ENCODE results near the gene PIGS.
"Not testable (repeated sequence)": the region's sequence is repeated elsewhere in the genome, so short reads cannot be mapped to it uniquely, and the experiment has no call there.

PIGS gene

DNA sequence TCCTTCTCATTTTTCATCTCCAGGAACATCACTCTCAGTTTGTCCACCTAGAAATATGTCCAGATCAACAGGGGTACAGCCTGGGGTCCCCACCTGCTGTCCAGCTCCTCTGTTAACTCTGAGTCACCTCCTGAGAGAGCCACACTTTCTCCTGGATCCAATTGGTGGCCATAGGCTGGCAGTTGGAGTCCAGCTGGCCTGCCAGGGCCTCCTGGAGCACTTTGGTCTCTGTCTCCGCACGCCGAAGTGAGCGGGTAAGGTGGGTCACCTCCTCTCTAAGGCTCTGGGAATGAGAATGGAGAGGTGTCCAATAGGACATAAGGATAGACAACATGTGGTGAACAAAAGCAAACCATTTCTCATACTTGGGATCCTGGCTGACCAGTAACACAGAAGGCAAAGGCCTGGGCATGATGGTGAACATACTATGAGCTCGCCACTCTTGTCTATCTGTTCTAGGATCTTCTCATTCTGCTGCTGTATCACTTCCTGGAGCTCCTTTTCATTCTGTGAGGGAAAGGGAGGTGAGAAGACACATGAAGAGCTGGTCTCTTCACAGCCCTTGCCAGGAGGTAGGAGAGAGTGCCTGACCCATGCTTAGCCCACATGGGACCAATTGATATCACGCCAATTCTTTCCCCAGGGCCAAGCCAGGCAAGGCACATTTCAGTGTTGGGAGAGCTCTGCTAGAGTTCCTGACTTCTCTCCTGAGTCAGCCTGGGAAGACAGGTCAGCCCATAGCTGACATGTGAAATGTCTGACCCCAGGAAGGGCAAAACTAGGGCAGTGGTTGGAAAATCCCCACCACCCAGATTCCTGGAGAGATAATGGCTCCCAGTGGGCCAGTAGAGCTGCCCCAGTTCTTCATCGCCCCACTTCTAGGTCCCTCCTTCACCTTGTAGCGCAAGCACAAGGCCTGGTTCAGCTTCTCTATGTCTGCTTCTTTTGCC, 7.2 kb upstream of the PIGS start:
- DNase-seq (ENCODE audit: low spot score): no peak

DNA sequence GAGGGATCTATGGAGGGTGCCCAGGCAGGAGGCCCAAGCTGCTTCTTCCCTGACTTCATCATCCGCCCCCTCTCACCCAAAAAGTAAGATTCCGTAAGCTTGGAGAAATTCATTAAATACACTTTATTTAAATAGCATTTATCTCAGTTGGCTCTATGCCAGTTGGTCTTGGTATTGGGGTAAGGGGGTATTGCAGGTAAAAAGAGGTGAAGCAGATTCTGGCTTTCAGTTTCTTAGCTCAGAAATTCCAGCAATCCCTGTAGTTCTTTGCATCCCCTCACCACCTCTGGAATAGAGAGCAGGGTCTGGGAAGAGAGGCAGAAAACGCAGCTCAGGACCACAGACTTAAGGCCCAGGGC, 6.1 kb upstream of the PIGS start:
- DNase-seq (ENCODE audit: low spot score): no peak

DNA sequence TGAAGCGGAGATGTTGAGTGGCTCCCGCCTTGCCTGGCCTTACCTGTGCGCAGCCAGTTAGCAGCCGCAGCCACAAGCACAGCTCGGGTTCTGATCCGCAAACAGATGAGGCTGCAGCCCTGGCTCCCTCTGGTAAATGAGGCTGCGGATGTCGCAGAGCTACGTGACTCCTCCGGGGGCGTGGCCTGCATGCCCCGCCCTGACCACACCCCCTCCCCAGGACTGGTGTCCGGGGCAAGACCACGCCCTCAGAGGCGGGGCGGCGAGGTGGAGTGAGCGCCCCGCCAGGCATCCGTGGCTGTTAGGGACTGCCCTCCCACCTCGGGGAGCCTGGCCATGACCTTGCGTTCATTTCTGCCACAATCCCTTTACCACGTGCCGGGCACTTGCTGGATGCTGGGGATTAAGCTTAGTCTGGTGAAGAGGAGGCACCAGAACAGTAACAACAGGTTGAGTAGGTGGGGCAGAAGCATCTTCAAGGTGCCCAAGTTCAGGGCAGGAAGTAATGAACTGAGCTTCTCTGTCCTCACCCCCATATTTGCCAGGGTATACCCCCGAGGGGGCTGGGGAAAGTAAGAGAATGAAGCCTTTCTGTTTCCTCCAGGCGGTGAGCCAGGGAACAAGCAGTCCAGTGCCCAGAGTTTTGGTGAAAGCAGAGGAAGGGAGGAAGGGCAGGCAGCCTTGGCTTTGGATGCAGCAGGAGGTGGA, 5.6 kb upstream of the PIGS start, which contains the start of gene ALDOC:
ALDOC (minus strand) TSS at position 138 of the 708 bp plus-strand sequence. CDS start 1,363 bp downstream, outside the sequence.
- DNase-seq (ENCODE audit: low spot score): peak; percentile 99

DNA sequence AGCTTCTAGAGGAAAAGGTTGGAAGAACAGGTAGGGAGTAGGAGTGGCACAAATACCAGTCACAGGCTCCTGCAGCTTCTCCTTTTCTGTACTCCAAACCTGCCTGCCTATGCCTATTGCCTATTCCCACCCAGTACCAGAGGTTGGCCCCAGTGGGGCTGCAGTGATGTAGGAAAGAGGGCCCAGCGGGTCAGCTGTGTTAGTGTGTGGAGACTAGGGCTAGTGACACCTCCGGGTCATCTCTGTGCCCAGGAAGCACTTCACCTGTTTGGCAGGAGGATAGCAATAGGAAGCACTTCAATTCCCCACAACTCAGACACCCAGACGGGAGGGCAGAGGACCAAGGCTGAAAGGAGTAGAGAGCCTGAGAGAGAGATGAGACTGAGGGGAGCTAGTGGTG, 4.7 kb upstream of the PIGS start:
- not testable (repeated sequence) for DNase-seq (ENCODE audit: low spot score)

DNA sequence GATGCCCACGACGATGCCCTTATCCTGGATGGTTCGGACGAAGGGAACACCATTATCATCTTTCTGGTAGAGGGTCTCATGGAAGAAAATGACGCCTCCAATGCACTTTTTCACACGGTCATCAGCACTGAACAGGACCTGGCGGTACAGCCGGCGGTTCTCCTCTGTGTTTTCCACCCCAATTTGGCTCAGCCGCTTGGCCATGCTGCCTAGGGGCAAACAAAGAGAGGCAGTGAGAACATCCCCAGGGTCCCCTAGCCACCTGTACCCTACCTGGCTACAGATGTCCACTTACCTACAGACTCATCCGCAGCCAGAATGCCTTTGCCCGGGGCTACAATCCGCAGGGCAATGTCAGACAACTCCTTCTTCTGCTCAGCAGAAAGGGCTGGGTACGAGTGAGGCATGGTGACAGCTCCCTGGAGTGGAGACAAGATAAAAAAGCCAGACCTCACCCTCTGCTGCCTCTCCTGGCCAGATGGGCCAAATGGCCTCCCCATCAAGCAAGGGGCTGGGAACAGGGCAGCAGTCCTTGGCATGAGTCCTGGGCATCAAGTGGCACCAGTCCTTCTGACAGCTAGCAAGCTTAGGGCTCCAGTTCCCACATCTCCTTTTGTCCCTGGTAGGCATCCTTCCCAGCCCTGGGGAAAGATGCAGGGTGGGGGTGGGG, 3.9 kb upstream of the PIGS start:
- no peak for DNase-seq (ENCODE audit: low spot score)

DNA sequence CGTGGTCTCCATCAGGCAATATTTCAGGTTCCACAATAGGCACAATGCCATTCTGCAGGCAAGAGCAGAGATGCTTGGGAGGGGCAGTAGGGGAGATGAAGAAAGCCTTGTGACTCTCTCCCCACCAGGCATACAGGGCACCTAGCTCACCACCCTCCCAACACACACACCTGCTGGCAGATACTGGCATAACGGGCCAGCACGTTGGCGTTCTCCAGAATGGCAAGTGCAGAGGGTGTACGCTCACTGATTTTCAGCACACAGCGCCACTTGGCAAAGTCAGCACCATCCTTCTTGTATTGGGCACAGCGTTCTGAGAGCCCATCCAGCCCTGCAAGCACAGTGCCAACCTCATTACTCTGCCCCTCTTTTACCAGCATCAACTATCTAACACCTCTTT, 3.2 kb upstream of the PIGS start:
- no peak for DNase-seq (ENCODE audit: low spot score)

DNA sequence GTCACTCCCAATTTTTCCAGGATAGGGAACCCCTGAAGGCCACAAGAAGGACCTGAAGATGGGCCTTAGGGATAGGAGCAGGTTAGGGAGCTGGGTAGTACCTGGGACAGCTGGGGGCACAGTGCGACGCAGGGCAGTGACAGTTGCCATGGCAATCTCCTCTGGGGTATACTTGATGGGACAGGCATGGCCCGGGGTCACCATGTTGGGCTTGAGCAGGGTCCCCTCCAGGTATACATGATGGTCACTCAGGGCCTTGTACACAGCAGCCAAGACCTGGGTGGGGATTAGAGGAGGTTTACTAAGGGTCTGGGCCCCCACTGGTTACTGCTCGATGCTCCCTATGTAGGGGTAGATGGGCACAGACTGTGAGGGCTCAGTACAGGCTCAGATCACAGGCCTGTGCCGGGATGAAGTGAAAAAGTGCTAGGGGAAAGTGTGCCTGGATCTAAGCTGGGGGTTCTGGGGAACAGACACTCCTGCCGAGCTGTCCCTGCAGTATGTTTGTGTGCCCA, 2.7 kb upstream of the PIGS start:
- DNase-seq (ENCODE audit: low spot score): no peak

DNA sequence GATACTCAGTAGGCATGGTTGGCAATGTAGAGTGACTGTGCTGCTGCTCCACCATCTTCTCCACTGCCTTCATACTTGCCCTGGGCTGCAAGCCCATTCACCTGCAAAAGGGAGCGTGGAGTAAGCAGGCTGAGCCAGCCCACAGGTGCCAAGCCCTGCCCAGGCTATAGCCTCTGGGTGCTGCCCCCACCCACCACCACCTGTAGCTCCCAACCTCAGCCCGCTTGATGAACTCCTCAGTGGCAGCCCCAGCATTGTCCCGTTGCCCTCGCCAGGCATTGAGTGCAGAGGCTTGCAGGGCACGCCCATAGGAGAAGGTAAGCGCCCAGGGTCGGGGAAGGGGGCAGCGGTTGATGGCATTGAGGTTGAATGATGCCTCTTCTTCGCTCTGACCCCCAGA, 2.2 kb upstream of the PIGS start:
- DNase-seq (ENCODE audit: low spot score): no peak

DNA sequence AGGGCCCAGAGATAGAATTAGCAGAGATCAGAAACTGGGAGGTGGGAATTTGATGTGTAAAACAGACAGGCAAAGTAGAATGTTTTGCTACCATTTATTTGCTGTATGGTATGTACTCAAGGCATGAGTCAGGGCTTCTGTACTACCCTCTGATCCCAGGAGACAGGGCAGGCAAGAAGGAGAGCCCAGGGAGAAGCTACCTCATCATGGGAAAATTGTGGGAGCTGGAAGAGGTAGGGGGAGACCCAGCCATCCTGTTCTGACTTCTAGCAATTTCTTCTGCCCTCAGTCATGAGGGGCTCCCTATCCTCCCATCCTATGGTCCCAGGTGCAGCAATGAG, 1.7 kb upstream of the PIGS start:
- DNase-seq (ENCODE audit: low spot score): no peak

DNA sequence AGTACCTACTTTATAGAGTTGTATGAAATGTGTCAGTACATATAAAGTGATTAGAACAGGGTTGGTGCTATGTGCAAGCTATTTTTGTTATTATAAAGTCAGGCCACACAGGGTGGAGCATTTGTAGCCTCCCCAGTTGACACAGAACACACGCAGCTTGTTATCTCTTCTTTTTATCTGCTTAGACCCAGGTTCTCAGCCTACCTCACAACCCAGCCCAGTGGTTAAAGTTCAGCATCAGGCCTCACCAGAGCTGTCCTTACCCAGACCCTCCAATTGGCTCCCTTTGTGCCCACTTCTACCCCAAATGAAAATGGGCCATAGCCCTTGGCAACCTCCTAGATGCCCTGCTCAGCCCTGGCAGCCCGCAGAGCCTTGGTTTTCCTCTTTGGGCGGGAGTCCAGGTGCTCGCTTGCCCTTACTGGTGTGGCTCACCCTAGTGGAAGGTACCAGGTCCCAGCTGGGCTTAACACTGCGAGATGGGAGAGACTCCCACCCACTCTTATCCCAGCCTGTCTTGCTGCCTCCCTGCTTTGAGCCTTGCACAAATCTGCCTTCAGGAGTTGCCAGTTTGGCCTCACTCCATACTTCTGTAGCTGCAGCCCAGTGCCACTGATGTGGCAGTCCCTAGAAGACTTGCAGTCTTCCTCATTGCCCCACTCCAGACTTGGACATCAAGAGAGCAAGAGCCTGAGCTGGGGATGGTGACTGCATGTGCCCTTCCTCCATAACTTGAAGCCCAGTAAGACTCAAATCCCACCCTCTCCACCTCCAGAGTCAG, 1.1 kb upstream of the PIGS start:
- DNase-seq (ENCODE audit: low spot score): no peak

DNA sequence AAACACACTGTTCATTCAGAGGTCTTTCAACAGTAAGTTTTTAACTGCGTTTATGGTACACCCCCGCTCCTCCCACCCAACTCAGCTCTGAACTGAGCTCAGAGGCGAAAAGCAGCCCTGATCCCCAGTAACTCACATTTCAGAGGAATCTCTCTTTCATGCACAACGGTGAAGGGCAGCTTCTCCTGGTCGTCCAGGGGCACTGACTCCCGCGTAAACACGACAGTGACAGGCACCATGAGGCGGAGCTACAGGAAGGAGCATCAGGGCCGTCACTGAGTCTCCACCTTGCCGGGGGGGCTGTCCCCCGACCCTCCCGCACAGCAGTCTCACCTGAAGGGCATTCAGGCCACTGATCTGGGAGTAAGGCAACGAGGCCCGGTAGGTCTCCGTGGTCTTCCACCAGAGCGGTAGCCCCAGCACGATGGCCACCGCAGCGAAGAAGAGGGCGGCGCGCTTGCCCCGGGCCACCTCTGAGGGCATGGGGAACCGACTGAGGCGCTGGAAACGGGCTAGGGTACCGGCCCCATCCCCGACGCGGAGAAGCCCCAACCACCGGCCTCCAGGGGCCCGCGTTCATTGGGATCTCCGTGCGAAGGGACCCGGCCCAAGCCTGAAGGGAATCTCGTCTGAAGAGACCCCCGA, 486 bp downstream of the PIGS start:
- peak; percentile 44 for DNase-seq (ENCODE audit: low spot score)

DNA sequence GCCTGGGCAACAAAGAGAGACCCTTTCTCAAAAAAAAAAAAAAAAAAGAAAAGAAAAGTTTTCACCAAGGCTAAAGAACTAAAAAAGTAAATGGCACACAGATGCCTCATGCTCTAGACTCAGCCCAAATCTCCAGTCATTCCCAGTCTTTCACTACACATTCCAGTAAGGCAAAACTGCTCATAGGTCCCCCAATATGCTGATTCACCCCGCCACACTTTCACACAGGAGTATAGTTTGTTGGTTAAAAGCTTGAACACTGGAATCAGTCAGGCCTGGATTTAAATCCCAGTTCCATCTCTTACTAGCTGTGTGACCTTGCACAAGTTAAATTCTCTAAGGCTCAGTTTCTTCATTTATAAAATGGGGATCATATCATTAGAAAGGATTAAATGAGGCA, 1.9 kb downstream of the PIGS start:
- DNase-seq (ENCODE audit: low spot score): no peak

DNA sequence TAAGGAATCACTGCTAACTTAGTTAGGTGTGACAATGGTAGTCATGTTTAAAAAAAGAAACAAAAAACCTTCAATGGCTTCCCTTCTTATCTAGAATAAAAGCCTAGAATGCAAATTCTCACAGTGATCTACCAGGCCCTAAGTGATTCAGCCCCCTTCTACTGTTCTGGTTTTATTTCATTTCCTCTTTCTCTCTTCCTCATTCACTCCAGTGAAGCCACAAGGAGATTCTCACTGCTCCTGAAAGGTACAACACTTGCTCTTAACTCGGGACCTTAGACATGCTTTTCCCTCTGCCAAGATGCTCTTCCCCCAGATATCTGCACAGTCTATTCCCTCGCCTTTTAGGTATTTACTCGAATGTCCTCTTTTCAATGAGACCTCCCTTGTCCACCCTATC, 3.7 kb downstream of the PIGS start:
- no peak for DNase-seq (ENCODE audit: low spot score)

DNA sequence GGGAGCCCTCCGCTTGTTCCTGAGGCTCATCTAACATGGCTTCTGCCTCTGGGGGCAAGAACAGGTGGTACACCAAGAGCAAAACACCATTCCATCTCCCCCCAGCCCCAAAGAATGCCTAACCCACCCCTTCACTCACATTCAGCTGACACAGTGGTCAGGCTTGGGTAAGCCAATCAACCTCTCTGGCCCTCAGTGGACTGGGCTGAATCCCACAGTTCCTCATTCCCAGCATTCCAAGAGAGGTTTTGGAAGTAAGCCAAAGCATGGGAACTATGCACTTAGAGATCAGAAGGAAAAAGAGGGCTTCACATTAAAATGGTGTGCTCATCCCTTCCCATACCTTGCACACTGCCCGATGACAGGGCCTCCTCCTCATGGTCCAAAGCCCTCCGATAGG, 7.8 kb downstream of the PIGS start:
- peak; percentile 64 for DNase-seq (ENCODE audit: low spot score)

DNA sequence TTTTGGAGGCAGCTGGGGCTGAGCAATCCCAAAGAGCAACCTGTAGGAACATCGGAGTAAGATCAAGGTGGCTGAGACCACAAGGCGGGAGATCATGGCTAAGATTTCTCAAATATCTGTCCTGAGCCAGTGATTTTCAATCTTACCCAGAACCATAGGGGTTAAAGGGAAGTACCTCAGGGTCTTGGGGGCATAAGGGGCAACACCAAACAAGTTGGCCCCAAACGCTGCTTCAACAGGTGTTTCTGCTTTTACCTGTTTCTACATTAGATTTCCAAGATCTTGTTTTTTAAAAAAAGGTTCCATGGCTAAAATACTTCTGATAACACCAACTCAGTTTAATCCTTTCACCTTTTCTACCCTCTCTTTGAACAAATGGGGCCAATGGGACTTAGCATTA, 16.3 kb downstream of the PIGS start:
- no peak for DNase-seq (ENCODE audit: low spot score)

DNA sequence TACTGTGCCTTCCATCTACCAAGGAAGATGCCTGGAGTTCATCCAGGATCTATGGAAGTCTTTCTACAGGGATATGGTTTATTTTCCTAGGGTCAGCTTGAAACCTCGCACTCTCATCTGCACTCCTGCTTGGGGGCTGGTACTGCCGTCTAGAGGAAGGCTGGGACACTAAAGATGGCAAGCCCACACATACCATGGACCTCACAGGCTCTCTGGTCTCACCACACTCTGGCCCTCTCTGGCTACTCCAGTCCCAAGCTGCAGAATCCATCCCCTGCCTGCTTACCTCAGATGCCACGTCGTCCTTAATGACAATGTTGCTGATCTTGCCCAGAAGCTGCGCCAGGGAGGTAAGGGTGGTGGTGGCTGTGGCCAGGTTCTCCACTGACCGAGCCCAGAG, 16.8 kb downstream of the PIGS start:
- DNase-seq (ENCODE audit: low spot score): no peak

DNA sequence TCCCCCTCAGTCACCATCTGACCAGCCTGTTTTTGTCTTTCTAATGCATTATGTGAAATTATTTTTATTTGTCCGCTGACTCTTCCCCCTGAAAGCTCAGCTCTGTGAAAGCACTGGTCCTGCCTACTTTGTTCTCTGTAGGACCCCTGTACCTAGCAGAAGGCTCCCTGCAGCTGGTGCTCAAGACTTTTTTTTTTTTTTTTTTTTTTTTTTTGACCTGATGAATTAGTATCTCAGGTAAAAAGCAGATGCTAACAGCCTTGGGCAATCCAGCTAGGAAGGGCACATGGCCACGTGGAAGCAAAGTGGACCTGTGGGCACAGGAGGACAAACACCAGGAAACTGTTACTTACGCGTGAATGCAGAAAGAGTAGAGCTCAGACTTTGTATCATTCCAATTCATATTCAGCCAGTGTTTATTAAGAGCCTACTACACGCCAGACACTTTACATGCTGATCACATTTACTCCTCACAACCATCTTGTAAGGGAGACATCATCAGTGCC, 18.3 kb downstream of the PIGS start:
- DNase-seq (ENCODE audit: low spot score): no peak

DNA sequence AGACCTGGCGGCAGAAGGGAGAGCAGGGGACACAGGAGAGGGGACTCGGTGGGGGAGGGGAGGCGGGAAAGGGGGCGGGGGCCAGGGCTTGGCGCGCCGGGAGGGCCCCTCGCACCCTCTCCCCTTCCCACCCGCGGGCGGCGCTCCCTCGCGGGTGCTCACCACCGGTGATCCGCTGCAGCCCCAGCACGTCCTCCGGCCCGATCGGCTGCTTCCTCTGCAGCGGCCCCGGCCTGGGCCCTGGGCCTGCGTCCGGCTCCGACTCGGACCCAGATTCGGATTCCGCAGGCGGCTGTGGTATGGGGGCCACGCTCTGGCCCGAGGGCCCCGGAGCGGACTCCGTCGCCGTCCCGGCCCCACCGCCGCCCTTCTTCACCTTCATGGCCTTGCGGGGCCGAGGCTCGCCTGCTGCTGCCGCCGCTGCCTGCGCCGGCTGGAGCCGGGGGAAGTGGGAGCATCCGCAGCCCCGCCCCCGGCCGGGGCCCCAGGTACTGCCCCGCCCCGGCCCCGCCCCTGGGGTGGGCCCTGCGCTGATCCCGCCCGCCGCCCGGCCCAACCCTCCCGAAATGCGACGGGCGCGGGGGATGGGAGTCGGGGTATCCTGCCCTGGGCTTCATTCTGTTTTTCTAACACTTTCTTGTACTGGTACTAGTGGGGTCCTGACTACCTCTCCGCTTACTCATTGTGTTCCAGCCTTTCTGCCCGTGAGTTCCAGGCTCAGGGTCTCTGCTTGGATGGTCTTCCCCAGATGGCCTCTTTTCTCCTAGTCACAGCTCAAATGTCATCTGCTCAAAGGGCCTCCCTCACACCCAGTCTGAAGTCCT, 18.9 kb downstream of the PIGS start, which contains the start of gene UNC119:
UNC119 (minus strand) TSS at position 449 of the 824 bp plus-strand sequence; CDS start at position 382, 67 bp downstream.
- peak; percentile 98 for DNase-seq (ENCODE audit: low spot score)

DNA sequence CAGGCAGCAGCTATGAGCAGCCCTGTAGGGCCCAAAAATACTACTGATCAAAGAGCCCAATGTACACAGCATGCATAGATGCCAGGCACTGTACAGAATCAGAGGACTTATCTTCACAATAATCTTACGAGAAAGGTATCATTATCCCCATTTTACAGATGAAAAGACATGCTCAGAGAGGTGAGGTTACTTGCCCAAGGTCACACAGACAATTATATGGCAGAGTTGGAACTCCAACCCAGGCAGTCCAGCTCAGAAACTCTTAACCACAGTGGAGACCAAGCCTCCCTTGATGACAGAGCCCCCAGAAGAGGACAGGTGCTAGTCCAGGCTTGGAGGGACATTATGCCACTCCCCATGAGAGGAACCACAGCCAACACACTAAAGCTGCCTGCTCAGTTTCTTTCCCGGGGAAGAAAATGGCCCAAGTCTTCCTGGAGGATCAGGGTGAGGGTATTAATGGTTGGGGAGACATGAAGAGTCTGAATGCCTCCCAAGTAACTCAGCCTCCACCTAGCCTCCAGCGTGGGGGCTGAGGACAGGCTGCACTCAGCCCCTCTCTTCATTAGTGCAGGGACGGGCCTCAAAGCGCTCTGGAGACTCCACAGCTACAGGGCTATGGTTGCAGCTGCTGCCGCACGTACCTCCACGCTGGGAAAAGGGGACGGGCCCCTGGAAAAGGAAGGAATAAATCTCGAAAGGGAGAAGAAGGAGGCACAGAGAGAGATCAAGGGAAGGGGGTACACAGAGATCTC, 19.7 kb downstream of the PIGS start:
- peak; percentile 55 for DNase-seq (ENCODE audit: low spot score)

Data from AG20443 (cell line).